GM18951 (cell line): ENCODE measurements around the gene SIGLECL1.

Experiments used
- POLR2A ChIP-seq: IDR thresholded peaks from 4 replicates; pipeline ENCODE4 v1.6.1; 2011; ENCODE audit warnings: mild to moderate bottlenecking; ENCODE audit not compliant: insufficient read length, insufficient read depth; ENCODE audit errors: extremely low read depth
- in situ Hi-C: fragments of 300-500 bp; cut with MboI; formaldehyde crosslinking; loops from one replicate; pipeline ENCODE4 v1.12.0; 2022; ENCODE audit warnings: low sequenced_read_pairs, mixed read lengths, inconsistent platforms; ENCODE audit not compliant: unreplicated experiment

The SIGLECL1 gene

GRCh38 chr19:51227966-51228365, 22.9 kb upstream of the SIGLECL1 start:
- TF ChIP-seq POLR2A = no peak
- in situ Hi-C loops = no loop called here

- in situ Hi-C loops = no loop called here
- no peak for TF ChIP-seq POLR2A
Observed at GRCh38 chr19:51240866-51241265, 10.0 kb upstream of the SIGLECL1 start.

DNA sequence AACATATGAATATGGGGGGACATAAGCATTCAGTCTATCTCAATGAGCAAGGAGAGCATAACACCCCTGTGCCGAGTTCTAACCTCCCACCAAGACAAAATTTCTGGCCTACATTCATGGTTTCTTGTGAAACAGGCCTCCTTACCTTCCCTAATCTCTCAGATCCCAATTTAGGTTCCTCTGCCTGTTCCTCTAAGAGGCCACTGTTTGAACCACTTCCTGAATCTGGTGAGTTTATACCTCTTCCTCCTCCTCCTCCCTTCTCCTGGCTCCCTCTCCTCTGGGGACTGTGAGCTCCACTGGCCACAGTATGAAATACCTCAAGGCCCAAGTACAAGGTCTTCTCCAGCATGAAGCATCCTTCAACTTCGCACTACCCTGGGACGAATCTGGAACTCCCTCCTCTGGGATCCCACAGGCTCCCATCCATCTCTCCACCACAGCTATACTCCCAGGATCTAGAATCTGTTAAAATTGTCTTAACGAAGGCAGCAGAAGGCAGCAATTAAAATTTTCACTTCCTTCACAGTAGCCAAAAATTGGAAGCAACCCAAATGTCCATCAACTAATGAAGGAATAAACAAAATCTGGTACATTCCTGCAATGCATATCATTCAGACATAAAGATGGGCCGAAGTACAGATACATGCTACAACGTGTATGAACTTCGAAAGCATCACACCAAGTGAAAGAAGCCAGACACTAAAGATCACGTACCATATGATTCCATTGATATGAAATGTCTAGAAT, 7.8 kb upstream of the SIGLECL1 start:
- no peak for TF ChIP-seq POLR2A
- in situ Hi-C loops = no loop called here

DNA sequence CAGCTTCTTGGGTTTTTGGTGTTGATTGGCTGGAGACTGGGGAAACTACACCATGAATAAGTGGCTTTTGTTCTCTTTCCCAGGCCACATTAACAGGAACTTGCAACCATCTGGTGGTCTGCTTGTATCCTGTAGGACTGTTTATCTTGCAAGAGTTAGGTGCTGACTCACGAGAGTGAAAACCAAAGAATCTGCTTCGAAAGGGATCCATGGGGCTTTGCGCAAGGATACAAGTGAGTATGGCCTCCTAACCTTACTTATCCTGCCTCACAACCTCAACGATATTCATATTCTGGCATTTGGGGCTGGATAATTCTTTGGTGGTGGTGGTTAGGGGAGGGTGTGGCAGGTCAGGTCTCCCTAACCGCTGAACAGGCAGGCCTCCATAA, 4.7 kb upstream of the SIGLECL1 start:
- in situ Hi-C loops = no loop called here
- no peak for TF ChIP-seq POLR2A

- in situ Hi-C loops = no loop called here
Observed at GRCh38 chr19:51247972-51248590, 2.8 kb upstream of the SIGLECL1 start.

DNA sequence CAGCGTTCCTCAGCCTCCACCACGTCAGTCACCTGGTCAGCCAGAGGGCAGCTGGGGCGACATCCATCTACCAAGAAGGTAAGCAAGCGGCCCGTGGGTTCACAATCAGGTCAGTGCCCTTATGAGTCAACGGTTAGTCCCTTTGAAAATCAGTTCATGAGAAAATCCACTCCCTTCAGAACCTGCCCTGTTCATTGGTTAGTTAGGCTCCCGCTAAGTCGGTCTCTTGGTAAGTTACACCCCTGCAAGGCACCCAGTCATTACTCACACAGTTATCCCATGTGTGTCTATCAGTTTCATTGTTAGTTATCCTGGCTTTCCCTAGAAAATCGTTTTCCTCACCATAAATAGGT, 564 bp downstream of the SIGLECL1 start:
- in situ Hi-C loops = no loop called here
- no peak for TF ChIP-seq POLR2A

More at GRCh38 chr19:51247972-51248590, 2.8 kb upstream of the SIGLECL1 start:
- TF ChIP-seq POLR2A = no peak

GRCh38 chr19:51252306-51253079, 1.6 kb downstream of the SIGLECL1 start:
- no peak for TF ChIP-seq POLR2A
- in situ Hi-C loops = no loop called here

- no peak for TF ChIP-seq POLR2A
- in situ Hi-C loops = no loop called here
Observed at GRCh38 chr19:51253088-51253806, 2.4 kb downstream of the SIGLECL1 start.

DNA sequence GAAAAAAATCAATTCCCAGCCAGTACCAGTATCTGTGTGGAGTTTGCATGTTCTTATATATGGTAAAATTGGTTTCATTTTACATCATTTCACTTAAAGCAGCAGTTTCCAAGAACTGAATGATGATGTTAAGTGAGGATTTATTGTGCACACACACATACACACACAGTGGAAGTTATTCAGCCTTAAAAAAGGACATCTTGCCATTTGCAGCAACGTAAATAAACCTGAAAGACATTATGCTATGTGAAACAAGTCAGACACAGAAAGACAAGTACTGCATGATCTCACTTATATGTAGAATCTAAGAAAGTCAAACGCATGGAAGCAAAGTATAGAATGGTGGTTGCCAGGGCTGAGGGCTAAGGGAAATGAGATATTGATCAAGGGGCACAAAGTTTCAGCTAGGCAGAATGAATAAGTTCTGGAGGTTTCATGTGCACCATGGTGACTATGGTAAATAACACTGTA, 5.3 kb downstream of the SIGLECL1 start:
- no peak for TF ChIP-seq POLR2A
- in situ Hi-C loops = no loop called here

DNA sequence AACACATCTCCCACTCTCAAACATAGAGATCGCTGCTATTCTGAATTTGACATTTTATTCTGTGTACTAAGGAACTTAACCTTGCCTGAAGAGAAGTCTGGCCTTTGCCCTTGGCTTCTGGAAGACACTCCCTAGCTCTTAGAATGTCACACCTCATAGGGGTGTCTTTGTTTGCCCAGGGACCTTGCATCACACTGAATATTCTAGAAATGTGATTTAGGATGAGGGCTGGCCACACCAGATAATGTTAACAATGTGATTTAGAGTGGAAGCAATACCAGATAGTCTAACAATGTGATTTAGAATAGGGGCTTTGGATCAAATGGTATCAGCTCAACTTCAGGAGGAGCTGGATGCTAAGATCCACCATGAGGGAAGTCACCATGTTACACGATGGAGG, 6.6 kb downstream of the SIGLECL1 start:
- in situ Hi-C loops = no loop called here

DNA sequence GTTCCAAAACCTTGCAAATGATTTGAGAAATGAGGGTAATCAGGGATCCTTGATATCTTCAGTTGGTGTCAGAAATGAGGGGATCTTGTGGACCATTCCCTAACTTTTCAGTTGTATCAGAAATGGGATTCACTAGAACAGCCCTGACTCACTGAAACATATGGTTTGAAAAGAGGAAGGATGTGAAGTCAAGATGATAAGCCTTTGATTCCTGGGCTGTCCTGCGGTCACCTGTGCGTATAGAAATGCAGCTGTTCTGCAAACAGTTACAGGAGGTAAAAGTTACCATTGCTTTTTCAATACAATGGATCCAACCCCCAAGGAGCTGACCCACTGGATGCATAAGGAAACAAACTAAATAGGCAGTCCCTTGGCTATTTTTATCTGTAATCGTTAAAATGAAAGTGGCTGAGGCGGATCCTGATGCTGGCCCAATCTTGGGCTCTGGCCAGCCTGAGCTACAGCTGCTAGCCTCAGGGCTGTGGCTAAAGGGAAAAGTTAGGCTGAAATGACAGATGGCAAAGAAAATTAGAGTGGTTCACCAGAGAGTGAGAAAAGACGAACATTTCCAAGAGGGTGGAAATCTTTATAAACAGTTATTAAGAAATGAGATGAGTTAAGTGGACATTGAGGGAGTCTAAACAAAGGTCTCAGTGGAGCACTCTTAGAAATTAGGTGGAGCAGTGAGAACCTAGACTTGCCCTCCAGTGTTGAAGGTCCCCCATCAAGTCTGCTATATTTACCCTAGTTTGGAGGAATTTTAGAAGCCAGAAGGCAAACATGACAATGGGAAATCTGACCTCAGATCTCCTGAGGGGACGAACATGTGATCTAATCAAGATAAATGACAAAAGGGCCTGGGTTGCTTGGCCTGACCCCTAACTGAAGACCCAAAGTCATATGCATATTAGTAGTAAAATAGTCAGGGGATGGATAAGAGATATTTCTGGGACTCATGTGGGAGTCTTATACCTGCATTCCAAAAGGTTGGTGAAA, 7.6 kb downstream of the SIGLECL1 start:
- in situ Hi-C loops = no loop called here
- TF ChIP-seq POLR2A = no peak

More for the DNA sequence above, 6.6 kb downstream of the SIGLECL1 start:
- no peak for TF ChIP-seq POLR2A
